GM18498 (cell line): ENCODE data around the gene MBD6.
A peak's percentile ranks its signal among the peaks of the same experiment; 100 is the strongest.
"Not testable (repeated sequence)": the region's sequence is repeated elsewhere in the genome, so short reads cannot be mapped to it uniquely, and the experiment has no call there.

ENCODE experiments used
- ATAC-seq: cut with Tn5 transposase; IDR thresholded peaks from one replicate; pipeline ENCODE4 v1.9.1; 2021; ENCODE audit warnings: mild to moderate bottlenecking, moderate library complexity; ENCODE audit not compliant: unreplicated experiment

Gene MBD6

GRCh38 chr12:57513677-57514076, 8.9 kb upstream of the MBD6 start:
- not testable (repeated sequence) for ATAC-seq

DNA sequence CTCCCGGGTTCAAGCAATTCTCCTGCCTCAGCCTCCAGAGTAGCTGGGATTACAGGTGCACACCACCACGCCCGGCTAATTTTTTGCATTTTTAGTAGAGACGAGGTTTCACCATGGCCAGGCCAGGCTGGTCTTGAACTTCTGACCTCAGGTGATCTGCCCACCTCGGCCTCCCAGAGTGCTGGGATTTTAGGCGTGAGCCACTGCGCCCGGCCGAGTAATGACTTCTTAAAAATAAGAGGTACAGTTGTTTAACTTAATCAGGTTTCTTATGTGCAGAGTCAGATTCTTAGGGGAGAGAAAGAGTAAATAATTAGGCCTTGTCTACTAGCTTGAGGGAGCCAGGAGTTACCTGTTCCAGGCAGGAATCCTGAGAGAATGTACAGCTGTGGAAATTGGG, 8.4 kb upstream of the MBD6 start:
- not testable (repeated sequence) for ATAC-seq

- ATAC-seq, result no peak
These were observed 7.8 kb upstream of the MBD6 start for GRCh38 chr12:57514720-57515407.

GRCh38 chr12:57515408-57515933, 7.2 kb upstream of the MBD6 start:
- ATAC-seq, result no peak

DNA sequence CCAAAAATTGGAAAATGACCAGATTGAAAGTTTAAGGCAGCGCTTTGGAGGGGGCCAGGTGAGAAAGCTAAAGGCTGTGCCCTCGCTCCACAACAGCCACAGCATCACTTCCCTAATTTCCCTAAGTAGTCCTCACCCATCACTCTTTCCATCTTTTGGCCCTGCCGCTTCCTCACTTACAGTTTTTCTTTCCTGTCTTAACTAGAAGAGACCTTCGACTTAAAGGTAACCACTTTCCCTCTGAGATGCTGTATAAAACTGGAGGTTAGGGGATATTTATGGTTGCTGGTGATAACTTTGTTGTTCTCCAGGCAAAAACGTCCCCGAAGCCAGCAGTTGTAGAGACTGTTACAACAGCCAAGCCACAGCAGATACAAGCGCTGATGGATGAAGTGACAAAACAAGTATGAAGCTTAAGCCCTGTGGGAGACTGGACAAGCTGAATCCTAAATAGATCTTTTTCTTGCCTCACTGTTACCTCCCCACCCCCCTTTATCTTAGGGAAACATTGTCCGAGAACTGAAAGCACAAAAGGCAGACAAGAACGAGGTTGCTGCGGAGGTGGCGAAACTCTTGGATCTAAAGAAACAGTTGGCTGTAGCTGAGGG, 6.6 kb upstream of the MBD6 start:
- no peak for ATAC-seq

DNA sequence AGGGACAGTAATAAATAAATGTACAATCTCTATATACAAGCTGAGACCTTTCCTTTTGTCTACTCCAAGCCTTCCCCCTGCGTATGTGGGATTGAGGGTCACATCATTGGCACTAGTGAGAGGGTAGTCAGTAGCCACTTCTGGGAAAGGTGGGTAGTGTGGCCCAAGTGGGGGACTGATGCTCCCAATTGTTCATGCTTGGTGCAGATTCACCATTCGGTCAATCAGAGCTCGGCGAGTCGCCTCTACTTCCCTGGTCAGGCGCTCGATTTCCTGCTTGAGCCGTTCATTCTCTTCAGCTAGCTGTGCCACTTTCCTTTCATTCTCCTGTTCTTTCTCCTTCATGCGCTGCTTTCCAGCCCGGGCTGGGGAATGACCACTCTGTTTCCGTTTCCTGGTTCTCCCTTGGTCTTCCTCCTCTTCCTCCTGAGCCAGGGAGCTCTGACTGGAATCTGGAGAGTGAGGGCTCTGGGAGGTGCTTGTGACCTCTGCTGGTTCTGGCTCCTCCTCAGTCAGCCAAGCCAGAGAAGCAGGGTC, 5.9 kb upstream of the MBD6 start:
- ATAC-seq, result no peak

DNA sequence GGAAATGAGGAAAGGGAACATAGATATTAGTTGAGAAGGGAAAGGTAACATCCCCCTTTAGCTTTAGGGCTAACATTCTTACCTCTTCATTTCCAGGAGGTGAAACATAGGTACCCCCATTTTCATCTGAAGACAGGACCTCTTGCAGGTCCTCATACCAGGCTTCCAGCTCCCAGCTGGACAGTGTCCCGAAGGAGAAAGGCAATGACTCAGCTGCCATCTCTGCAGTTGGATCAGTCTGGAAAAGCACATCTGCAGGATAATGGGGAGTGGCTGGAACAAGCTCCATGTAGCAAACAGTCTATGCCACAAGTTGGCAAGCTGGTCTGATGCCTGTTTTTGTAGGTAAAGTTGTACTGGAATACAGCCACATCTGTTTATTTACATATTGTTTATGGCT, 5.4 kb upstream of the MBD6 start:
- ATAC-seq, result no peak

DNA sequence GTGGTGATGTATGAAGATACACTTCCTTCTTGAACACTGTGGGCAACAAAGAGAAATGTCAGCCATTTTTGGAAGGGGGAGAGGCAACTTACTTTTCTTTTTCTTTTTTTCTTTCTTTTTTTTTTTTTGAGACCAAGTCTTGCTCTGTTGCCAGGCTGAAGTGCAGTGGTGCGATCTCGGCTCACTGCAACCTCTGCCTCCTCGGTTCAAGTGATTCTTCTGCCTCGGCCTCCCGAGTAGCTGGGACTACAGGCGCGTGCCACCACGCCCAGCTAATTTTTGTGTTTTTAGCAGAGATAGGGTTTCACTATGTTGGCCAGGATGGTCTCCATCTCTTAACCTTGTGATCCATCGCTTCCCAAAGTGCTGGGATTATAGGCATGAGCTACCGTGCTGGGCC, 4.9 kb upstream of the MBD6 start:
- not testable (repeated sequence) for ATAC-seq

DNA sequence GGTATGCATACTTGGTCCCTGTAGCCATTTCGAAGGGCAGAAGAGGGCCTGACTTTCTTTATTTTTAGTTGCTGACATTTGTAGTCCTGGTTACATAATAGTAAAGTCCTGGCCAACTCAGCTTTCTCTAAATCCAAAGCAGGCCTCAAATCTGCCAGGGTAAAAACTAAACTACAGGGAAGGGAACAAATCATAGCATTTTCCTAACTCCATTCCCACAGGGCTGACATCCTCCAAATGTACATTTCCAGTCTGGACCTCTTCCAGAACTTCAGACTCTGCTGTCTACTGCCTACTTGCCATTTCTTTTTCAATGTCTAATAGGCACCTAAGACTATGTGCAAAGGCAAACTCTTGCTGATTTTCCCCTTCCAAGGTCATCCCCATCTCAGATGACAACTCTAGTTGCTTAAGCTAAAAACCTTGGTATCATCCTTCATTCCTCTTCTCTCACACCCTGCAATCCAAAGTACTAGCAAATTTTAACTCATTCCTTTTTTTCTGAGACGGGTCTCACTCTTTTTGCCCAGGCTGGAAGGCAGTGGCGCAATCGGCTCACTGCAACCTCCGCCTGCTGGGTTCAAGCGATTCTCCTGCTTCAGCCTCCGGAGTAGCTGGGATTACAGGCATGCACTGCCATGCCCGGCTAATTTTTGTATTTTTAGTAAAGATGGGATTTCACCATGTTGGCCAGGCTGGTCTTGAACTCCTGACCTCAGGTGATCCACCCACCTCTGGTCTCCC, 4.3 kb upstream of the MBD6 start:
- ATAC-seq, result no peak

GRCh38 chr12:57518920-57519795, 3.5 kb upstream of the MBD6 start:
- no peak for ATAC-seq

DNA sequence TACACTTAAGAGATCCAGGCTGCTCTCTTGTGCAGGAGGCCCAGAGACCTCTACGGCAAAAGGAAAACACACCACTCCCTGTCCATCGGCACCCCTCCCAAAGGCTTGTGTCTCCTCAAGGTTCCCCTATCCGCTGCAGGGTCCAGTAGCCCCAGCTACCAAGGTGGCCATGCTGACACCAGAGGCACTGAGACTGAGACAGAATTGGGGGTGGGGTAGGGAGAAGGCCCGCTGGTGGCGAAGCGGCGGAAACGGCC, 2.9 kb upstream of the MBD6 start:
- peak; percentile 2 for ATAC-seq

- ATAC-seq, result peak; percentile 71
These were observed 2.4 kb upstream of the MBD6 start, which contains the start of gene DDIT3 for GRCh38 chr12:57520053-57520818. DDIT3 (minus strand) TSS chr12:57520514; CDS start chr12:57517406, 3,108 bp downstream.

- no peak for ATAC-seq
These were observed 1.1 kb upstream of the MBD6 start for GRCh38 chr12:57521525-57522010.

DNA sequence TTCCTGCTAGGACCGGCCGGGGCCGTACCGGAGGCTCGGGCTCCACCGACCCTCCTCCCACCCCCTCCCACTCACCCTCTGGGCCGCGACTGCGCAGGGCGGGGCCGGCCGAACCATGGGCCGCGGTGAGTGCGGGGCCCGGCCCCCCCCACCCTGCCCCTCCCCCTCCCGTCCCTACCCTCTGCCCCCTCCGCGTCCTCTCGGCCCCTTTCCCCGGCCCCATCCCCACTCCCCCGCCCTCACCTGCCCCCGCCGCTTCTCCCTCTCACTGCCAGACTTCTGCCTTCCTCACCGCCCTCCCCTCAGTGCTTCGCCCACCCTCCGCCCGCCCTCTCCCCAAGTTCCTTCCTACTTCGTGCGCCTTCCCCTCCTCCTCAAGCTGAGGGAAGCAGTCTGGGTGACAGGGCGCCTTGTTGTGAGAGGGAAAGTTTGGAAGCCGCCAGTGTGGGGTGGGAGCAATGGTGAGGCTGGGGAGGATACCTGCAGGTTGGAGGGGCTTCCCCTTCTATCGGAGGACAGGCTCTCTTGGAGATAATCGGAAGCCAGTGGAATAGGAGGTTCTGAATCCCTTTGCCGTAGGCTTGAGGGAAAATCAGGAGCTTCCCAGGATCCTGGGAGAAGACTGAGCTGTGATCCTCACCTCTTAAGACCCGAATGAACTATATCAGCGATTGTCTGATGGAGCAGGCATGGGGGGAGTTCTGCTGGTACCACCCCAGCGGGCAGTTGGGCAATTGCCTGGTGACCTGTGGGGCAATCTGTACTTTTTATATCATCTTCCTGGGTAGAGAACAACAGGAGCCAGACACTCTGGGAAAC, 472 bp downstream of the MBD6 start:
- no peak for ATAC-seq

- no peak for ATAC-seq
These were observed 1.3 kb downstream of the MBD6 start for GRCh38 chr12:57523706-57524614.

DNA sequence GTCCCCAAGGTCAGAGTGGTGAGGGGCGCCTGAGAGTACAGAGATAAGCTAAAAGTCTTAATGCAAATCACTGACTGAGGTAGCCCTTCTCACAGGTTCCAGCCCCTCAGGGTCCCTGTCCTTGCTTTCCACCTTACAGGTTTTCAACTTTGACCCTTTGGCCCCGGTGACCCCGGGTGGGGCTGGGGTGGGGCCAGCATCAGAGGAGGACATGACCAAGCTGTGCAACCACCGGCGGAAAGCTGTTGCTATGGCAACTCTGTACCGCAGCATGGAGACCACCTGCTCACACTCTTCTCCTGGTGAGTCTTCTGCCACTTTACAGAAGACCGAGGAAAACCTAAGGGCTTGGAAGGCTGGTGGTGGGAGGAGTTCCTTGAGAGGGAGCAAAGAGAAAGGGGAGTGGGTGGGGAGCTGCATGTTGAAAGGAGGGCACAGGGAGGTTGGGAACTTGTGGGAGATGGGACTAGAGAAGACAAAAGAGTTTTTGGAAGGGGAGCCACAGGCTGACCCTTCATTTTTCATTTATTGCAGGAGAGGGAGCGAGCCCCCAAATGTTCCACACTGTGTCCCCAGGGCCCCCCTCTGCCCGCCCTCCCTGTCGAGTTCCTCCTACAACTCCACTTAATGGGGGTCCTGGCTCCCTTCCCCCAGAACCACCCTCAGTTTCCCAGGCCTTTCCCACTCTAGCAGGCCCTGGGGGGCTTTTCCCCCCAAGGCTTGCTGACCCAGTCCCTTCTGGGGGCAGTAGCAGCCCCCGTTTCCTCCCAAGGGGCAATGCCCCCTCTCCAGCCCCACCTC, 2.4 kb downstream of the MBD6 start:
- no peak for ATAC-seq
